GM04503 (cell line): ENCODE measurements around the gene PLEKHA6.

ENCODE experiments used
- DNase-seq: peaks from one replicate; pipeline ENCODE4 v3.0.0-alpha.2; 2012; ENCODE audit warnings: low read depth

PLEKHA6 gene

DNA sequence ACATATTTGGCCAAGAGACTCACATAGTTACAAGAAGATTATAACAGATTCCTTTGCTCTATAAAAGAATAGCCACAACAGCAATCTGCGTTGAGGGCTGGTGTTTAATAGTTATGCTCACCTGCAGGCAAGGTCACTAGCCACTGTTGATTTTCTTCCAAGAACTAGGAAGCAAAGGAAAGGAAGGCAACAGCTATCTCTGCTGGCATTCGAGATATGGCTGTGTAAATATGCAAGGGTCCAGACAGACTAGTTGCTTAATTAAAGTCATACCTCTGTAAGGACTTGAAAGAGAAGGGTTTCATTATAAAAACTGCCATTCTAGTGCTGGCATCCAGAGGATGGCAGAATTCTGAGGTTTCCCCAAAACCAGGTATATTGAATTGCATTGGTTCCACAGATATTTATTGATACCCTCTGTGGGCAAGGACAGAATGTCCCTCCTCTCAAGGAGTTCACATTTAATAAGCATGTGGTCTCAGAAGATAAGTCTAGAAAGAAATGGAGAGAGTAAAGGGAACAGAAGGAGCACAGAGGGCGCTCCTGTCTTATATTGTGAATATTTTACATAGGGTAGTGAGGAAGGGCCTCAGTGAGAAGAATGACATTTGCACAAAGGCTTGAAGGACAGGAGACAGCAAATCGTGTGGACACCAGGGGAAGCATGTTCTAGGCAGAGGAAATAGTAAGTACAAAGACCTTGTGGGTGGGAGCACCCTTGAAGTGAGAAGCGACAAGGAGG, 23.6 kb upstream of the PLEKHA6 start:
- DNase-seq: no peak

DNA sequence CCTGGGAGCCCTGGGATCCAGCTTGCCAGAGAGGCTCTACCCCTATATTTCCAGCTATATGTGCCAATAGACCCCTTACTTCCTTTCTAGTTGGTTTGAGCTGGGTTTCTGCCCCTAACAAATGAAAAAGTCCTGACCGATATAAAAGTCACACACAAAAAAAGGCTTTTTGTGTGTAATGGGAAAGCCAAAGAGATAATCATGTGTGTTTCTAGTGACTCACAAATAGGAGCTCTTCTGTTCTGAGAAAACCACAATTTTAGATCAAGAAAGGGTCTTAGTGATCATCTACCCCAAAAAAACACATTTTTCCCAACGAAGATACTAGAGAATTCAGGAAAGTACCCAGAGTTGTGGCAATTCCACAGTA, 23.0 kb upstream of the PLEKHA6 start:
- no peak for DNase-seq

DNA sequence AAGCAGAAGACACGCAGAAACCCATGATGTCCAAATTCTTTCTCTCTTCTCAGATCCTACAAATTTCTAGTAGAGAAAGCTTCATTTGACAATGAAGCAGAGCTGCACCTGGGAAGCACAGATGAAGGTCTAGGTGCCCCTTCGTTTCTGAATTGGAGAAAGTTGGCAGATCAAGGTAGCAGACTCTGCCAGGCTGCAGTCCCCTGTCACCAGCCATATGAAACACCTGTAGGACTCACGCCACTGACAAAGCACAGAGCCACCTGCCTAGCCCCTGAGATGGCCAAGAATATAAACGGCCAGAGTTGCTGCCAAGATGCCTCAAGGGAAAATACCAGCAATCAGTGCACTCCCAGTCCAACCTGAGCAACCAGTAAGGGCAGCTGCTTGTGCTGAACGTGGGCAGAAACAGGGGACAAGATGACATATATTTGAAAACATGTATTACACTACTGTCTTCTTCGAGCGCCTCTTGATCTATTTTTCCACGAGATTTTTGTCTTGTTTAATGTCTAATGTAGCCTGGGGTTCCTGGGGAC, 20.6 kb upstream of the PLEKHA6 start:
- DNase-seq: no peak

DNA sequence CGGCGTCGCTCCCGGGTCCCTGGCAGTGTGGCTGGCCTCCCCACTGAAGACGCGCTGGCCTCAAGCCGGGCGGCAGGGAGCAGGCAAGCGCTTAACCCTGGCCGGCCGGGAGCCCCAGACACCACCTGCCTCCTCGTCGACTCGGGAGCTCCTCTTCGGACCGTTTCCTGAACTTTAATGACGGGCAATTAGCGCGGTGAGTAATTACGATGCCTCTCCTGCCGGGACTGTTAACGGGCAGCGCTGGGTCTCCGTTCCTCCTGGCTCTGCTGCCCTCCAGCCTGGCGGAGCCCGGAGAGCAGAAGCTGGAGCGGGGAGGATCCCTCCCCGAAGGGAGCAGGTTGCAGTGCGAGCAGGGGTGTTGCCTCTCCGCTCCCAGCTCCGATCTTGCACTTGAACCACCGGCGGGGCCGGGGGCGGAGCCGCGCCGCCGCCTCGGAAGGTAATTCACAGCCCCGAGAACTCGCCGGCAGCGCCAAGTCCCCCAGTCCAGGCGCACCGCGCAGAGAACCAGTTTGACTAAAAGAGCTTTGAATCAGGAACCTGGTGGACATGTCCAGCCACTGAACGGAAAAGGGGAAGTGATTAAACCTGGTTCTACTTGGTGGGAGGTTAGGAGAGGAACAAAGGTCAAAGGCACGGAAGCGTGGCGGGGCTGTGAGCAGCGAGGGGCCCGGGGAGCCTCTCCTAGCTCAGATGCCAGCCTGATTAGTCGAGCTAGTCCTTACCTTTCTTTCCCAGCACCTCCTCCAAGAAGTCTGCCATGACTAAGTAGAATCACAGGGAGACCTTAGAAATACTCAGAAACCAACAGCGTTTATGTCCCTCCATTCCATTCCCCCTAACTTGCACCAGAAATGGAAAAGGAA, 18.3 kb upstream of the PLEKHA6 start:
- DNase-seq: no peak

DNA sequence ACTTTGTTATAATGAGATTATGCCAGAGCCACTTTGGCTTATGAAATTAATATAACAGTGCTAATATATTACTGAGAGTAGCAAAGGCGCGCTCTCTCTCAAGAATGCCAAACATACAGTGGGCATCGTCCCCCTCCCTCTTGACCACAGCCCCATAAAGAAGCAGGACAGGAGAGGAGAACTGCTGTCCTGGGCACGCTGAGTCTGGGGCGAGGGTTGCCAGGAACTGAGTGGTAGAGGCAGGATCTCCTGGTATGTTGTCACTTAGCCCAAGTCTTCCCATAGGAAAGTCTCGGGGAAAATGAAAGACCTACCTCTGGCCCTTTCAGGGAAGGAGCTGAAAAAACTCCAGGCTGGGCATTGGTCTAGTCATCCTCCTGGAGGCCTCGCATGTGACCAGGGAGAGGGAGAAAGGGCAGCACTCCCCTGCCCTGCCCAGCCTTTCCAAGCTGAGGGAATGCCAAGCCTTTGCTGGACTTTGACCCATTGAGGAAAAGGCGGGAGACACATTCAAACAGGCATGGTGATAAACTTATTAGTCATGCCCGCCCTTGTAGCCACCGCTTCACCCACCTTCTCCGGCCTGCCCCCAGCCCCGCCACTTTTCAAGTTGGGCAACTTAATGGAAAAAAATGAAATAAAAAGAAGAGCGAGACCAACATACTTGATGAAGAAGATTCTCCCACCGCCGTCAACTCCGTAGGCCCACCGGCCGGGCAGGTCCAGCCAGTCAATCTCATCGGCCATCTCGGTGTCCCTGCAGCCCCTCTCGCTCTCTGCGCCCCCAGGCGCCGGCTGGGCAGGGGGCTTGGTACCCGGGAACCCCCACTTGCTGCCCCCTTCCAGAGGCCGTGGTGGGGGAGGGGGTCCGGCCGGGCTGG, 17.4 kb upstream of the PLEKHA6 start:
- DNase-seq: no peak

DNA sequence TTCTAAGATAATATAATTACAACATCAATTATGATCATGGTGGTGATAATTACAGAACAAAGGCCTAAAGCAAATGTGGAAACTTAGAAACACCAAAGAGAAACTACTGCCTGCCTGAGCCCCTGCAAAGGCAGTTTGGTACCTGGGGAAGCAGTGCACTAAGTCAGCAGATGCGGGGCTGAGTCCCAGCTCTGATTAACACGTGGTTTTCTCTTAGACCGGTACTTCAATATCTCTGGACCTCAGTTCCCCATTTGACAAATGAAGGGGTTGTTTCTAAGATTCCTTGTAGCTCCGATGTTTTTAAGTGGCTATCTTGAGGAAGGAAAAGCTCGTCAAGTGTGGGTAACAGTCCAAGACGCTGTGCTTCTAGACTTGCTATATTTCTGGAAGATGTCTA, 16.7 kb upstream of the PLEKHA6 start:
- DNase-seq: no peak

- no peak for DNase-seq
These were observed 14.2 kb upstream of the PLEKHA6 start for GRCh38 chr1:204373911-204374310.

GRCh38 chr1:204370176-204370575, 10.4 kb upstream of the PLEKHA6 start:
- DNase-seq: no peak

DNA sequence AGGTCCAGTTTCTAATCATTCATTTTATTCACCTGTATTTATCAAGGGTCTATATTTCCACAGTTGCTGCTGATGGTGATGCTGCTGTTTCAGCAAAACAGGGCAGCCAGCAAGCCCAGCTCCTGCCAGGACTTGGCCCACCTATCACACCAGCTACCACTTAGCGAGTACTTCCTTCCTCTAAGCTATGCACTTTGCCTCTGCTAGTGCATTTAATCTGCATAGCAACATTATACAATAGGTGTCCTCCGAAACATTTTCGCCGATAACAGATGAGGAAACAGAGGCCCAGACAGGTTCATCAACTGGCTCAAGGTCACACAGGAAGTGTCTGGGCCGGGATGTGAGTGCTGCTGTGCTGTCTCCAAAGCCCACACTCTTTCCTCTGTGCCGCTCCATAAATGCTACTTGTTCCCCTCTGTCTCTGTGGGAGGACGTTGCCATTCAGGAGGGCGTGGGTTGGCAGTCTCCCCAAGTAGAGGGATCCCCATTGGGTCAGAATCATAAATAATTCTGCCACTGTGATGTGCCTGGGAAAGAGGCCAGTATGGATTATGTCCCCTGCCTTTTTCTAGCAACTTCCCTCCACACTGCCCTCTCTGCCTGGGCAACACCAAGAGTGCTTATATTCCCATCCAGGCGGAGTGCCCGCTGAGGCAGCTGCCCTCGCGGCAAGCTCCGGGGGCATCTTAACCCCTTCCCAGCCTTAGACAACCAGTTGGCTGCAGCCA, 9.4 kb upstream of the PLEKHA6 start:
- DNase-seq: no peak

DNA sequence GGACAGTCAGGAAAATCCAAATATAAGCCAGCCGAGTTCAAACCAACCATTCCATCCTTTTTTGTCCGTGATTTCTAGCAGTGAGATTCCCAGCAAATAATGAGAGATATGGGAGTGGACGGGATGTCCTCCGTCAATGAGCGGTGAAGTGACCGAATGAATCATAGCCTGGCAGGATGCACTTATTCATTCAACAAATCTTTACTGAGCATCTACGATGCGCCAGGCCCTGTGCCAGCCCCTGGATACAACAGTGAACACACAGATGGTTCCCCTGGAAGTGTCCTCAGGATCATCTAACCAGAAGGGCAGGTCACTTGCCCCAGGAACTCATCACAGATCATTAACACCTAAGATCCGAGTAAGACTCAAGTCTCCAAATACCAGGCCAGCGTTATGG, 8.2 kb upstream of the PLEKHA6 start:
- no peak for DNase-seq

GRCh38 chr1:204367193-204367858, 7.6 kb upstream of the PLEKHA6 start:
- no peak for DNase-seq

DNA sequence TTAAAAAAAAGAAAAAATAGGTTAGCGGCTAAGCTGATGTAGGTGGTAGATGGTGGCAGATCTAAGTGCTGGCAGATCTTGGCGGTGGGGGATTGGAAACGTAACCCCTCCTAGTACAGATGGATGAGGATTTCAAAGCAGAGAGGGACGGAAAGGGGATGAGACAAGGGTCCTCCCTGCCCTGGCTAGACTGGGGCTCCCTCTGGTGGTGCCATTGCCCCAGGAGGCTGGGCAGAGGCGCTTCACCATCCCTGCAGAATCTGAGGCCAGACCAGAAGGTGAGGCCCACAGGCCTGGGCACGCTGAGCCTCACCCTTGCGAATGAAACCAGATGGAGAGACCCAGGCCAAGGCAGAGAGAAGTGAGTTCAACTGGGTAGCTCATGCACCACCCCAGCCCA, 7.0 kb upstream of the PLEKHA6 start:
- DNase-seq: no peak

DNA sequence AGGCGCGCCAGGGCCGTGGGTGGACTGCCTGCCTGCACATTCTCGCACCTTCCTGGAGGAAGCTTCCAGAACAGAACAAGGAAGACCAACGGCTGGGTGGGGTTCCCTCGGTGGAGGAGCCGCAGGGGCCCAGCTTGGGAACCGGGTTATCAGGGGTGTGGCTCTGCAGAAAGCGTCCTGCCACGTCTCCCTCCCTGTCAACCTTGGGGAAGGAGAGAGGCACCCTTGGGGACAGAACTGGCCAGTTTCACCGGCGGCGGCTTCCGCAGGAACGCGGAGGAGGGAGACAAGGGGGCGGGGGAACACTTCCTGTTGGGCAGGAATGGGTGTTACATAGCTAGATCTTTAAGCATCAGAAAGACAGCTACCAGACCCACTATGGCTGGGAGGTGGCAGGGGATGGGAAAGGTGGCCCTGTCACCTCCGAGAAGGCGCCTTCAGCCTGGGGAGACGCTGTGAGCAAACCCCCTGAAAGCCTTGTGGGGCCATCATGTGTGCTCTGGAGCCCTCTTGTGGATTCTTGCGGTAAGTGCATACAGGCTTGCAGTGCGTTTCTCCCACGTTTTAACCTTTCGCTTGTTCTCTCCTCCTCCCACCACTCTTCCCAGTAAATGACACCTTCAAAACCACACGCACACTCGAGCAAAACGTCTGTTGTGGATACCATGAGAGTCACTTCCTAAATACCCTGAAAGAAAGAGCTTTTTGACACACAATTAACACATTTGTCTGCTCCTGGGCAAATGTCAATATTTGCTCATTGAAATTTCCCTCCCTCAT, 3.8 kb upstream of the PLEKHA6 start:
- no peak for DNase-seq

GRCh38 chr1:204362984-204363334, 3.2 kb upstream of the PLEKHA6 start:
- DNase-seq: no peak

GRCh38 chr1:204361781-204362180, 2.1 kb upstream of the PLEKHA6 start:
- no peak for DNase-seq

- DNase-seq: no peak
These were observed 1.6 kb upstream of the PLEKHA6 start for GRCh38 chr1:204361341-204361771.

DNA sequence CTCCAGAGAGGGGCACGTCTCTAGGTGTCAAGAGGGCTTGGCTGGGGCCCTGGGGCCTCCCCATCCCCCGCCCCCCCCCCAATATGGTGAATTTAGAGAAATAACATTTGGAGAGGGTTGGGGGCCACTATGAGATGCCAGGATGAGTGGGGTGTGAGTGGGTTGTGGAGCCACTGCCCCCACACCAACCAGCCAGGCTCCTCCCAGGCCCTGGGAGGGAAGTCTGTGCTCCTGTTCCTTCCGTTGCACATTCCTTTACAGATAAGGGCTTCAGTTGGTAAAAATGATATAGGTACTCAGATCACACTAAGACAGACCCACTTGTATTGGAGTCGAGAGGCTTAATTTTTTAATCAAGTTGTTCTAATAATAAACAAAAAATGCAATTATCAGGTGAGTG, 585 bp upstream of the PLEKHA6 start:
- no peak for DNase-seq

DNA sequence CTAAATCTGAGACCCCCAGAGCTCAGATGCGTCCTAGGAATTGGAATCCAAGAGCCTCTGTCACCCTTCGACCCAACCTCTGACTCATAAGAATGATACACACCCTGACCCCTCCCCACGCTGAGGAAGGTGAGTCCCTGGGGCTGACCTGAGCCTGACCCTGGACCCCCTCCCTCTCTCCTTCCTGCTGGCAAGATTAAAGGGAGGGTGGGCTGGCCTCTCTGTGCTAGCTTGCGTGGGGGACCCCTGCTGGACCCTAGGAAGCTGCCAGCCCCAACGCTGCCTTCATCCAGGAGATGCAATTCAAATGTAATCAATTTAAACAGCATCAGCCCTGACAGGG, 627 bp downstream of the PLEKHA6 start:
- no peak for DNase-seq

- no peak for DNase-seq
These were observed 1.1 kb downstream of the PLEKHA6 start for GRCh38 chr1:204358605-204359004.
